IMR-90 (cell line): ENCODE data around the gene ENPP3. TPM values are rescaled to one million over a fixed set of nuclear protein-coding genes. Genes with fewer than 3 reads are reported as not detected.

ENCODE experiments used
- ATAC-seq: fragments of 200-7000 bp; cut with Tn5 transposase; 2 replicates; pipeline ENCODE4 v1.9.1; 2020; ENCODE audit warnings: low read depth, mild to moderate bottlenecking, moderate library complexity
- BruUV-seq: library from RNA; stranded (reverse); fragments of 400-500 nt; replicated peaks from 2 replicates; lab custom pipeline; 2021; lab: Mats Ljungman, UMichigan
- CTCF ChIA-PET: fragments of 300-600 bp; formaldehyde crosslinking; extraction: SDS; loops from one replicate; lab custom pipeline; 2021; ENCODE audit warnings: antibody characterized with exemption; lab: Yijun Ruan, JAX
- POLR2A ChIA-PET: fragments of 300-600 bp; sonication (Branson Sonifier 250); formaldehyde crosslinking; loops from one replicate; lab custom pipeline; 2022; ENCODE audit warnings: antibody characterized with exemption; ENCODE audit not compliant: unreplicated experiment; lab: Charles Lee
- DNase-seq: peaks from one replicate; pipeline ENCODE4 v3.0.0; 2013
- H2AFZ ChIP-seq: replicated peaks from 2 replicates; pipeline ENCODE3; 2013; ENCODE audit warnings: low read length, mild to moderate bottlenecking; ENCODE audit not compliant: poor library complexity
- H2AK5ac ChIP-seq: 2 replicates; pipeline ENCODE4 v1.6.1; 2013; ENCODE audit warnings: low read depth, low read length, inconsistent platforms
- H2AK9ac ChIP-seq: replicated peaks from 2 replicates; pipeline ENCODE3; 2013; ENCODE audit warnings: mild to moderate bottlenecking, low read depth, low read length, moderate library complexity; ENCODE audit not compliant: poor library complexity
- H2BK120ac ChIP-seq: 2 replicates; pipeline ENCODE4 v1.6.1; 2013; ENCODE audit warnings: low read depth, low read length, inconsistent platforms
- H2BK15ac ChIP-seq: 3 replicates; pipeline ENCODE4 v1.6.1; 2013; ENCODE audit warnings: low read depth, low read length, inconsistent platforms
- H2BK20ac ChIP-seq: 2 replicates; pipeline ENCODE4 v1.6.1; 2013; ENCODE audit warnings: low read depth, mild to moderate bottlenecking, inconsistent platforms, low read length, moderate library complexity
- H2BK5ac ChIP-seq: 2 replicates; pipeline ENCODE4 v1.6.1; 2013; ENCODE audit warnings: mild to moderate bottlenecking, low read depth, low read length, inconsistent platforms; ENCODE audit not compliant: poor library complexity, severe bottlenecking
- H3K14ac ChIP-seq: replicated peaks from 2 replicates; pipeline ENCODE4 v1.6.1; 2013; ENCODE audit warnings: low read depth, low read length, inconsistent platforms
- H3K18ac ChIP-seq: 2 replicates; pipeline ENCODE4 v1.6.1; 2013; ENCODE audit warnings: low read depth, low read length, control low read depth
- H3K23ac ChIP-seq: 2 replicates; pipeline ENCODE4 v1.6.1; 2013; ENCODE audit warnings: low read depth, low read length, inconsistent platforms
- H3K27ac ChIP-seq: 2 replicates; pipeline ENCODE4 v1.5.1; 2013; ENCODE audit warnings: mild to moderate bottlenecking, control low read depth, low read length; ENCODE audit not compliant: insufficient read depth
- H3K27me3 ChIP-seq: 2 replicates; pipeline ENCODE4 v1.6.1; 2013; ENCODE audit warnings: low read length; ENCODE audit not compliant: control insufficient read depth, insufficient read depth
- H3K36me3 ChIP-seq: 2 replicates; pipeline ENCODE4 v1.6.1; 2013; ENCODE audit warnings: low read length, mixed read lengths; ENCODE audit not compliant: control insufficient read depth, insufficient read depth
- H3K4ac ChIP-seq: 2 replicates; pipeline ENCODE4 v1.6.1; 2013; ENCODE audit warnings: low read depth, low read length, inconsistent platforms
- H3K4me1 ChIP-seq: 2 replicates; pipeline ENCODE4 v1.6.1; 2013; ENCODE audit warnings: low read length, mixed read lengths; ENCODE audit not compliant: control insufficient read depth, insufficient read depth
- H3K4me2 ChIP-seq: 2 replicates; pipeline ENCODE4 v1.6.1; 2013; ENCODE audit warnings: low read depth, mild to moderate bottlenecking, control low read depth, low read length, moderate library complexity
- H3K4me3 ChIP-seq: 2 replicates; pipeline ENCODE4 v1.5.1; 2013; ENCODE audit warnings: low read depth, mild to moderate bottlenecking, control low read depth, low read length, moderate library complexity; ENCODE audit not compliant: insufficient read depth
- H3K56ac ChIP-seq: 2 replicates; pipeline ENCODE4 v1.6.1; 2013; ENCODE audit warnings: low read length, inconsistent platforms; ENCODE audit not compliant: insufficient read depth; ENCODE audit errors: extremely low read depth
- H3K79me1 ChIP-seq, 2 experiments: 2 replicates each; pipeline ENCODE4 v1.6.1; 2013; ENCODE audit warnings: low read length in 2 of 2, inconsistent platforms in 1 of 2, low read depth in 1 of 2
- H3K9ac ChIP-seq: 2 replicates; pipeline ENCODE4 v1.6.1; 2013; ENCODE audit warnings: low read depth, low read length, control low read depth
- H3K9me1 ChIP-seq: 2 replicates; pipeline ENCODE4 v1.6.1; 2013; ENCODE audit warnings: low read length, inconsistent platforms; ENCODE audit not compliant: insufficient read depth
- H3K9me3 ChIP-seq: 2 replicates; pipeline ENCODE4 v1.6.1; 2013; ENCODE audit warnings: low read length; ENCODE audit not compliant: control insufficient read depth, insufficient read depth
- H4K20me1 ChIP-seq: 2 replicates; pipeline ENCODE4 v1.6.1; 2013; ENCODE audit warnings: low read length, inconsistent platforms; ENCODE audit not compliant: insufficient read depth
- H4K5ac ChIP-seq: 2 replicates; pipeline ENCODE4 v1.6.1; 2013; ENCODE audit warnings: mild to moderate bottlenecking, low read depth, low read length, control low read depth
- H4K8ac ChIP-seq, 2 experiments: 2 replicates each; pipeline ENCODE4 v1.6.1; 2013; ENCODE audit warnings: low read depth in 2 of 2, low read length in 2 of 2, control low read depth in 1 of 2, inconsistent platforms in 1 of 2
- H4K91ac ChIP-seq: 2 replicates; pipeline ENCODE4 v1.6.1; 2013; ENCODE audit warnings: low read depth, low read length, inconsistent platforms; ENCODE audit not compliant: insufficient read depth
- BHLHE40 ChIP-seq: fragments of 150-350 bp; IDR thresholded peaks from 2 replicates; pipeline ENCODE4 v1.6.1; 2016; ENCODE audit warnings: mild to moderate bottlenecking, low read depth, low read length
- FOS ChIP-seq: fragments of 150-350 bp; IDR thresholded peaks from 2 replicates; pipeline ENCODE4 v1.6.1; 2016; ENCODE audit warnings: low read depth, low read length
- MAFK ChIP-seq: IDR thresholded peaks from 2 replicates; pipeline ENCODE4 v1.6.1; 2012; ENCODE audit warnings: low read depth, low read length, improper control_type of control experiment
- NFE2L2 ChIP-seq: fragments of 150-350 bp; IDR thresholded peaks from 2 replicates; pipeline ENCODE4 v1.6.1; 2016; ENCODE audit warnings: low read depth, mild to moderate bottlenecking, low read length
- RAD21 ChIP-seq: IDR thresholded peaks from 2 replicates; pipeline ENCODE4 v1.6.1; 2012; ENCODE audit warnings: low read length, improper control_type of control experiment
- RCOR1 ChIP-seq: IDR thresholded peaks from 2 replicates; pipeline ENCODE4 v1.6.1; 2012; ENCODE audit warnings: mild to moderate bottlenecking, low read length, improper control_type of control experiment; ENCODE audit not compliant: insufficient replicate concordance
- RFX5 ChIP-seq: IDR thresholded peaks from 2 replicates; pipeline ENCODE4 v1.8.0; 2012; ENCODE audit warnings: low read depth, mild to moderate bottlenecking, low read length, moderate library complexity
- WGBS, 2 experiments: methylation state at CpG; one replicate each; pipeline versions ENCODE4 v1.1.5 to v1.1.7; 2013; ENCODE audit warnings: missing lambda C conversion rate in 2 of 2; ENCODE audit not compliant: insufficient read length in 1 of 2; ENCODE audit errors: extremely low coverage in 2 of 2; 5-methylcytosine and 5-hydroxymethylcytosine counted together
- dilution Hi-C: fragments of 300-500 bp; cut with HindIII; formaldehyde crosslinking; loops from one replicate; pipeline ENCODE4 v1.14.3; 2018; ENCODE audit warnings: low sequenced_read_pairs; ENCODE audit not compliant: unreplicated experiment
- in situ Hi-C: fragments of 300-500 bp; cut with MboI; formaldehyde crosslinking; loops from 3 replicates; pipeline ENCODE4 v1.14.3; 2019; ENCODE audit warnings: low sequenced_read_pairs, inconsistent platforms, mixed read lengths
- intact Hi-C: fragments of 100-400 bp; cut with micrococcal nuclease; formaldehyde crosslinking; loops from 2 replicates; pipeline ENCODE4 v1.10.0; 2022
- polyA plus RNA-seq, 3 experiments: library from polyadenylated mRNA; depleted of rRNA; stranded (reverse); fragments of >200 nt; gene quantifications; 2 replicates each; pipeline ENCODE4 v1.2.3, GENCODE V29; 2012; ENCODE audit warnings: low replicate concordance in 1 of 3
- total RNA-seq: library from RNA; depleted of rRNA; stranded (reverse); fragments of >200 nt; gene quantifications from 2 replicates; pipeline ENCODE4 v1.2.3, GENCODE V29; 2012

ENPP3 gene
- total and polyA plus RNA-seq, 2 of the 4 experiments (the other 2 are of a cell fraction): under 0.01 to 0.05 TPM

GRCh38 chr6:131655387-131655786 is 18.3 kb downstream of the ENPP3 start:
- Histone ChIP-seq H3K18ac (no peak overlapping the region), H3K14ac (no peak overlapping the region), H4K5ac (no peak overlapping the region), H2BK5ac (no peak overlapping the region), H3K23ac (no peak overlapping the region), H3K4ac (no peak overlapping the region), H3K79me1 (no peaks in the 10 kb centered on the region), H2AFZ (no peak overlapping the region), H2BK15ac (no peak overlapping the region), H3K9me1 (peaks cover 3% of the 10 kb centered on the region; the same call in 1 of the 2 replicates), H3K4me2 (no peak overlapping the region), H3K4me1 (peaks cover 5% of the 10 kb centered on the region), H4K20me1 (no peaks in the 10 kb centered on the region), H3K56ac (no peak overlapping the region), H2BK120ac (no peak overlapping the region), H2AK5ac (no peak overlapping the region), H4K8ac (no peak overlapping the region), H4K91ac (no peak overlapping the region), H2BK20ac (no peak overlapping the region), H3K27ac (no peak overlapping the region), H3K36me3 (no peaks in the 10 kb centered on the region), H3K9me3 (no peaks in the 10 kb centered on the region), H3K4me3 (no peak overlapping the region), H3K27me3 (peaks cover 6% of the 10 kb centered on the region), H3K9ac (no peak overlapping the region), H2AK9ac (no peak overlapping the region)
- no TSS peak for BruUV-seq
- POLR2A ChIA-PET: no interaction called here
- dilution Hi-C loops (no loop called here), in situ Hi-C loops (no loop called here), intact Hi-C loops (no loop called here)
- CTCF ChIA-PET: no interaction called here
- no peak for DNase-seq
- no CpG with 5 or more reads among the region's 3 CpGs for WGBS, 2 experiments
- no peak for TF ChIP-seq RCOR1
- TF ChIP-seq NFE2L2: no peak
- no peak for TF ChIP-seq BHLHE40
- no peak for TF ChIP-seq MAFK
- no peak for TF ChIP-seq RFX5
- no peak for TF ChIP-seq FOS
- no peak for TF ChIP-seq RAD21
- no peak for ATAC-seq
